ENCODE measurements around the gene UBE2Q2.
"Not testable (repeated sequence)": the region's sequence is repeated elsewhere in the genome, so short reads cannot be mapped to it uniquely, and the experiment has no call there.

Gene UBE2Q2

DNA sequence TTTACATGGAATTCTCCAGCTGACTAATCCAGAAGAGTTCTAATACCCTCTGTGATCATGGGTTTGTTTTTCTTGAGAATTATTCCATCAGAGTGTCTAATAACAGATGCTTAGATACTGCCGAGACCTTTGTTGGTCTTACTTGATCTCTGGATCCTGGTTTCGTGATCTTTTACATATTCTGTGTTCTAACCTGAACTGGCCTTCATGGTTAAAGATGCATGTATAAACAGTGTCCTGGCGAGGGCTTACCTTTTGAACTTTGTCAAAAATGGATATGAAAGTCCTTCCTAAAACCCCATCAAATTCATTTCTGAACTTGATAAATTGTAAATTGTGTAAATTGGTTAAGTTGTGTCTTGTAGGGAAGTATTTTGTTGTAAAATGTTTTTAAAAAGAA is 24.8 kb downstream of the UBE2Q2 start:
- TF ChIP-seq, protein P1, sequence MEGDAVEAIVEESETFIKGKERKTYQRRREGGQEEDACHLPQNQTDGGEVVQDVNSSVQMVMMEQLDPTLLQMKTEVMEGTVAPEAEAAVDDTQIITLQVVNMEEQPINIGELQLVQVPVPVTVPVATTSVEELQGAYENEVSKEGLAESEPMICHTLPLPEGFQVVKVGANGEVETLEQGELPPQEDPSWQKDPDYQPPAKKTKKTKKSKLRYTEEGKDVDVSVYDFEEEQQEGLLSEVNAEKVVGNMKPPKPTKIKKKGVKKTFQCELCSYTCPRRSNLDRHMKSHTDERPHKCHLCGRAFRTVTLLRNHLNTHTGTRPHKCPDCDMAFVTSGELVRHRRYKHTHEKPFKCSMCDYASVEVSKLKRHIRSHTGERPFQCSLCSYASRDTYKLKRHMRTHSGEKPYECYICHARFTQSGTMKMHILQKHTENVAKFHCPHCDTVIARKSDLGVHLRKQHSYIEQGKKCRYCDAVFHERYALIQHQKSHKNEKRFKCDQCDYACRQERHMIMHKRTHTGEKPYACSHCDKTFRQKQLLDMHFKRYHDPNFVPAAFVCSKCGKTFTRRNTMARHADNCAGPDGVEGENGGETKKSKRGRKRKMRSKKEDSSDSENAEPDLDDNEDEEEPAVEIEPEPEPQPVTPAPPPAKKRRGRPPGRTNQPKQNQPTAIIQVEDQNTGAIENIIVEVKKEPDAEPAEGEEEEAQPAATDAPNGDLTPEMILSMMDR (IDR thresholded peaks at IDR 0.05; ENCODE audit: insufficient read depth, low read depth, low read length, missing control alignments) = no peak
- no peak overlapping the region for H3K4me3 ChIP-seq (ENCODE audit: low read depth, low read length)
- DNase-seq (ENCODE audit: low read depth) = no peak

DNA sequence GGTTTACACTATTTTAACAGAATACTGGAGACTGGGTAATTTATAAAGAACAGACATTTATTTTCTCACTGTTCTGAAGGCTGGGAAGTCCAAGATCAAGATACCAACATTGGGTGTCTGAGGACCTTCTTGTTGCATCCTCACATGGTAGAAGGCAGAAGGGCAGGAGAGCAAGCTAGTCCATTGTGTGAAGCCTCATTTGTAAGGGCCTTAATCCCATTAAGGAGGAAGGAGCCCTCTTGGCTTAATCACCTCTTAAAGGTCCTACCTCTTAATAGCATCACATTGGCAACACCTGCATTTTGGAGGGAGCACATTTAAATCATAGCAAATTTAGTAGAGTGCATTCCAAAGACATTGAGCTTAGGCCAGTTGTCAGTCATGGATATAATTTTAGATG is 26.2 kb downstream of the UBE2Q2 start:
- no peak for DNase-seq (ENCODE audit: low read depth)
- no peak overlapping the region for H3K4me3 ChIP-seq (ENCODE audit: low read depth, low read length)
- TF ChIP-seq, protein P1 (IDR thresholded peaks at IDR 0.05; ENCODE audit: insufficient read depth, low read depth, low read length, missing control alignments) = no peak

DNA sequence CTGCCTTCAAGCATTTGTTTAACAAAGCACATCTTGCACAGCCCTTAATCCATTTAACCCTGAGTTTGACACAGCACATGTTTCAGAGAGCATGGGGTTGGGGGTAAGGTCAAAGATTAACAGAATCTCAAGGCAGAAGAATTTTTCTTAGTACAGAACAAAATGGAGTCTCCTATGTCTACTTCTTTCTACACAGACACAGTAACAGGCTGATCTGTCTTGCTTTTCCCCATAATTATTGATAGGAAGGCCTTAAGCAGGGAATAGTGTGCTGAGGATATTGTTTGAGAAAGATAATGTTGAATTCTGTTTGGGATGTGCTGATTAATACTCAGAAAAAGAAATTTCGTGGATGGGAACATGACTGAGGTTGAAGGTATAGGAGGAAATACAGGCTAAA is 28.3 kb downstream of the UBE2Q2 start:
- not testable (repeated sequence) for H3K4me3 ChIP-seq (ENCODE audit: low read depth, low read length); DNase-seq (ENCODE audit: low read depth)

DNA sequence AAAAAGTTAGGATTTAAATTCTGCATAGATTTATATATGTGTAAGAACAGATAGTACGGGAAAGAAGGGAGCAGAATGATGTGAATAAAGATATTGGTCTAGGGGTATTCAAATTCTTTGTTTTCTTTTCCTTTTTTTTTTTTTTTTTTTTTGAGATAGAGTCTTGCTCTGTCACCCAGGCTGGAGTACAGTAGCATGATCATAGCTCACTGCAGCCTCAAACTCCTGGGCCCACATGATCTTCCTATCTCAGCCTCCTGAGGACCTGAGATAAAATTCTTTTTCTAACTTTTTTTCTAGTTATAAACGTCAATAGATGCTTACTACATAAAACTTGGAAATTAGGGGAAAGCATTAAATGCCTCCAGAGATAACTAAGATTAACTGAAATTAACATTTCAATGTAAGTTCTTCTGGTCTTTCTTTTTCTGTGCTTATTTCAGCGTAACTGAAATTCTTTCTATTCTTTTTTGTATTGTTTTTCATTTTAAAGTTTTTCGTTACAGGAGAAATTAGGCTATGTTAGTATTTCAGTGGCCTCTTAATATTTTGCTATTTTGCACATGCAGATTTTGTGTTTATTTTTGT is 29.2 kb downstream of the UBE2Q2 start:
- TF ChIP-seq, protein P1 (IDR thresholded peaks at IDR 0.05; ENCODE audit: insufficient read depth, low read depth, low read length, missing control alignments) = no peak
- H3K4me3 ChIP-seq (ENCODE audit: low read depth, low read length) = no peak overlapping the region
- DNase-seq (ENCODE audit: low read depth) = no peak

DNA sequence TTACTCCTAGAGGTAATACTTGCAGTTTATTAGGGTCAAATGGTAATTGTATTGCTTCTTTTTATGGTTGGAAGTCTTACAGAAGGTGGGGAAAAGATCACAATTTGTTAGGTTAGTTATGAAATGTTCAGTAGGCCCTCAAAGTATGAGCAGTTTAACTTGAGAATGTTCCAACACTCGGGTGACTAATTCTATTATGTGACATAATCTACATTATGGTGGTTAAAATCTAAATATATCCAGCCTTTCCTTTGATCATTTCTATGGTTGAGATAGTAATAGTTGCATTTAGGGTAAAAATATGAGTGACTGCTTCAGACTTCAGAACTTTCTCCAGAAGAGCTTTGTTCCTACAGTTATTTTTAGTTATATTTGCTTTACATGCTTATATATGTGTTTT is 40.8 kb downstream of the UBE2Q2 start:
- no peak overlapping the region for H3K4me3 ChIP-seq (ENCODE audit: low read depth, low read length)
- TF ChIP-seq, protein P1 (IDR thresholded peaks at IDR 0.05; ENCODE audit: insufficient read depth, low read depth, low read length, missing control alignments) = no peak
- DNase-seq (ENCODE audit: low read depth) = no peak

DNA sequence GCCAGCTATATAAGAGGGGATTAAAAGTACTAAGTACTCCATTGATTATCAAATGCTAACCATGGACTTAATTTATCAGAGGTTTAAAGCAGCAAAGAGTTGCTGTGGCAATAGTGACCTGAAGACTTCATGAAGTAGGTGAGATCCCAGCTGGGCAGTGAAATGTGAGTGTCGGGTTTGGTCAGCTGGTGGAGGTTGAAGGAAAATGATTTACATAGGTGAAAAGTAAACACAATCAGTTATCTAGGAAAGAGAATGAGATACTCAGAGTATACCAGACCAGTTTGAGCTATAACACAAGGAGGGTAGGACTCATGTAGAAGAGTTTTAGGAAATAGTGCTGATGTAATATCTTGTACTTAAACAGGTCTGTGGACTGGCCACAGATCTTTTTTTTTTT is 43.9 kb downstream of the UBE2Q2 start:
- no peak overlapping the region for H3K4me3 ChIP-seq (ENCODE audit: low read depth, low read length)
- TF ChIP-seq, protein P1 (IDR thresholded peaks at IDR 0.05; ENCODE audit: insufficient read depth, low read depth, low read length, missing control alignments) = no peak
- DNase-seq (ENCODE audit: low read depth) = no peak

DNA sequence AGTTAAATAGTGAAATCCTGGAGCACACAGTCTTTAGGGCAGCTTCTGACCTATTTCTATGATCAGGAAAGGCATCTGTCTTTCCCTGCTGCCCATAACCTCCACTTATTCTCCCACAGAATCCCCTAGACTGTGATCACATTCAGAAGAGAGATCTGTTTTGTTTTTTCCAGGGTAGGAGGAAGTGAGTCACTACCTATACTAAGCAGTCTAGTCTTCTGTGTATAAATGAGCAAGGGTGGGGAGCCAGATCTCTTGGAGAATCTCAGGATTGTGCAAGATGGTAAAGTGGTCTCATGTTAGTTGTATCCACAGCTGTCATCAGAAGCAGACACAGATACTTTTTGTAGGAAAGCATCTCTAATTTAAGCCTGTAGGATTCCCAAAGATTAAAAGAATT is 48.6 kb downstream of the UBE2Q2 start:
- H3K4me3 ChIP-seq (ENCODE audit: low read depth, low read length) = no peak overlapping the region
- DNase-seq (ENCODE audit: low read depth) = no peak
- TF ChIP-seq, protein P1 (IDR thresholded peaks at IDR 0.05; ENCODE audit: insufficient read depth, low read depth, low read length, missing control alignments) = no peak

All from GM12865 (cell line).